Right lobe of liver (tissue), 4 donors: ENCODE measurements around the gene TNFAIP8L3.

Source experiments
- POLR2A ChIP-seq: fragments of 450-650 bp; IDR thresholded peaks from one replicate; pipeline ENCODE4 v1.6.1; 2017; ENCODE audit warnings: antibody characterized with exemption, mild to moderate bottlenecking
- TF ChIP-seq, protein P1 (sequence below), 4 donors: fragments of 200-600 bp in 3 of 4; fragments of 450-650 bp in 1 of 4; IDR thresholded peaks; one replicate each; pipeline versions ENCODE4 v1.5.1 to v1.8.0; 2016 to 2022; ENCODE audit warnings: antibody characterized with exemption in 4 of 4, mild to moderate bottlenecking in 2 of 4
- donor health status: DM: no; HTN: no; CAD: no.
- donor health status: DM: no; HTN: no; CAD: no.
- donor health status: DM: no; HTN: yes; CAD: no.

DNA sequence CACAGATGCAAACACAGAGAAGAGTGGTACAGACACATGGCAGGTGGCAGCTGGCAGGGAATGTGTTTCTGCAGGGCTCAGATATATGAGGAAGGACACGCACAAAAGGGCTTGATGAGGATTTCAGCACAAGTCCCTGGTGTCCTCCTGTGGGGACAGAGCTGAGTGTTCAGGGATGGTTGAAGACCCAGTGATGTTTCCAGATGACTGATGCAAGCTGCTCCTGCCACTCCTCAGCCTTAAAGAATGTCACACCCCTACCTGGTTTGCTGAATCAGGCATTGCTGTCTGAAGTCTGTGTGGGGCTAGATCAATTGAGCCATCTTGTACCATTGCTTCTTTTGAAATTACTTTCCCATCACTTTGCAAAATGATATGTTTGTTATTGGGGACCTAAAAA, 40.2 kb downstream of the TNFAIP8L3 start:
- TF ChIP-seq, protein P1, sequence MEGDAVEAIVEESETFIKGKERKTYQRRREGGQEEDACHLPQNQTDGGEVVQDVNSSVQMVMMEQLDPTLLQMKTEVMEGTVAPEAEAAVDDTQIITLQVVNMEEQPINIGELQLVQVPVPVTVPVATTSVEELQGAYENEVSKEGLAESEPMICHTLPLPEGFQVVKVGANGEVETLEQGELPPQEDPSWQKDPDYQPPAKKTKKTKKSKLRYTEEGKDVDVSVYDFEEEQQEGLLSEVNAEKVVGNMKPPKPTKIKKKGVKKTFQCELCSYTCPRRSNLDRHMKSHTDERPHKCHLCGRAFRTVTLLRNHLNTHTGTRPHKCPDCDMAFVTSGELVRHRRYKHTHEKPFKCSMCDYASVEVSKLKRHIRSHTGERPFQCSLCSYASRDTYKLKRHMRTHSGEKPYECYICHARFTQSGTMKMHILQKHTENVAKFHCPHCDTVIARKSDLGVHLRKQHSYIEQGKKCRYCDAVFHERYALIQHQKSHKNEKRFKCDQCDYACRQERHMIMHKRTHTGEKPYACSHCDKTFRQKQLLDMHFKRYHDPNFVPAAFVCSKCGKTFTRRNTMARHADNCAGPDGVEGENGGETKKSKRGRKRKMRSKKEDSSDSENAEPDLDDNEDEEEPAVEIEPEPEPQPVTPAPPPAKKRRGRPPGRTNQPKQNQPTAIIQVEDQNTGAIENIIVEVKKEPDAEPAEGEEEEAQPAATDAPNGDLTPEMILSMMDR (IDR thresholded peaks at IDR 0.05): no peak
- TF ChIP-seq POLR2A: no peak
